GM23338 (cell line): ENCODE measurements around the gene CNOT9.

Source experiments
- CREB1 ChIP-seq: fragments of 250-450 bp; sonication (Bioruptor Pico); IDR thresholded peaks from 2 replicates; pipeline ENCODE4 v1.5.0; 2020; ENCODE audit warnings: low read depth, mild to moderate bottlenecking, moderate library complexity
- EZH2 ChIP-seq: fragments of 200-600 bp; sonication (generic); IDR thresholded peaks from one replicate; pipeline ENCODE4 v1.8.0; 2017; ENCODE audit warnings: antibody characterized with exemption, mild to moderate bottlenecking, low read depth; ENCODE audit not compliant: unreplicated experiment
- EZH2phosphoT487 ChIP-seq: fragments of 200-600 bp; sonication (generic); IDR thresholded peaks from one replicate; pipeline ENCODE4 v1.8.1; 2018; ENCODE audit warnings: antibody characterized with exemption; ENCODE audit not compliant: unreplicated experiment
- JUNB ChIP-seq: IDR thresholded peaks from one replicate; pipeline ENCODE4 v1.6.1; 2016; ENCODE audit warnings: antibody characterized with exemption; ENCODE audit not compliant: unreplicated experiment
- POLR2AphosphoS5 ChIP-seq: IDR thresholded peaks from 2 replicates; pipeline ENCODE4 v1.6.1; 2016; ENCODE audit warnings: antibody characterized with exemption, low read depth
- STAT1 ChIP-seq: IDR thresholded peaks from one replicate; pipeline ENCODE4 v1.6.1; 2016; ENCODE audit warnings: antibody characterized with exemption; ENCODE audit not compliant: unreplicated experiment
- ZNF114 ChIP-seq: fragments of 250-450 bp; sonication (Bioruptor Pico); IDR thresholded peaks from 2 replicates; pipeline ENCODE4 v1.5.0; 2020; ENCODE audit warnings: mild to moderate bottlenecking, moderate library complexity
- ZNF331 ChIP-seq: fragments of 250-450 bp; sonication (Bioruptor Pico); IDR thresholded peaks from 2 replicates; pipeline ENCODE4 v1.5.0; 2020; ENCODE audit warnings: low read depth, mild to moderate bottlenecking, moderate library complexity
- TF ChIP-seq, protein P1 (sequence below), 2 experiments: fragments of 200-600 bp in 1 of 2; sonication (generic) in 1 of 2; conservative IDR thresholded peaks; 2 replicates each; pipeline versions ENCODE4 v1.5.1 to v1.6.1; 2016 to 2017; ENCODE audit warnings: antibody characterized with exemption in 2 of 2, low read depth in 2 of 2, mild to moderate bottlenecking in 2 of 2, moderate library complexity in 1 of 2
- TF ChIP-seq, protein P2 (sequence below): IDR thresholded peaks from one replicate; pipeline ENCODE4 v1.6.1; 2018; ENCODE audit warnings: antibody characterized with exemption; ENCODE audit not compliant: unreplicated experiment
- TF ChIP-seq, protein P3 (sequence below): IDR thresholded peaks from 2 replicates; pipeline ENCODE4 v1.6.1; 2016; ENCODE audit warnings: antibody characterized with exemption
- TF ChIP-seq, protein P4 (sequence below): fragments of 250-450 bp; sonication (Bioruptor Pico); IDR thresholded peaks from 2 replicates; pipeline ENCODE4 v1.5.0; 2020; ENCODE audit warnings: mild to moderate bottlenecking, moderate library complexity

DNA sequence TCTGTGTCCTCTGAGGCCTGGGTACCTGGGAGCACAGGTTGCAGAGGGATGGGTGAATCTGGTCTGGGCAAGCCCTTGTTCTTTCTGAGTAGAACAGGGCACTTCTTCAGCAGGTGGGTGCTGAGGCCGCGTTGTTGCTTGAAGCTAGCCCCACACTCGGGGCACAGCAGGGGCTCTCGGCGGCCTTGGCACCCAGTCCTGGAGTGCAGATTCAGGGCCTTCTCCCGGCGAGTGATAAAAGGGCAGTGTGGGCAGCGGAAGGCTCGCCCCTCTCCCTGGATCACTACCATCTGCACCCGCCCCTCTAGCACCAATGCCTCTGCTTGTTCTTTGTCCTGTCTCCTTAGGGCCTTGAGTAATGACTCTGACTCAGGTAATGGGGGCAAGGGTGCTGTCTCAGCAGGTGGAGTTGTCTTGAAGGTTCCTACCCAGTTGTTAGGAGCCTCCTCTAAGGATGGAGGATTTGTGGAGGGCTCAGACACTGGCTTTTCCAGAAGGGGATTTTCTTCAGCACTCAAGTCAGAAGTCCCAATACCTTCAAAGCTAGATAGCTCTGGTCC, 75.2 kb downstream of the CNOT9 start:
- TF ChIP-seq, protein P1, sequence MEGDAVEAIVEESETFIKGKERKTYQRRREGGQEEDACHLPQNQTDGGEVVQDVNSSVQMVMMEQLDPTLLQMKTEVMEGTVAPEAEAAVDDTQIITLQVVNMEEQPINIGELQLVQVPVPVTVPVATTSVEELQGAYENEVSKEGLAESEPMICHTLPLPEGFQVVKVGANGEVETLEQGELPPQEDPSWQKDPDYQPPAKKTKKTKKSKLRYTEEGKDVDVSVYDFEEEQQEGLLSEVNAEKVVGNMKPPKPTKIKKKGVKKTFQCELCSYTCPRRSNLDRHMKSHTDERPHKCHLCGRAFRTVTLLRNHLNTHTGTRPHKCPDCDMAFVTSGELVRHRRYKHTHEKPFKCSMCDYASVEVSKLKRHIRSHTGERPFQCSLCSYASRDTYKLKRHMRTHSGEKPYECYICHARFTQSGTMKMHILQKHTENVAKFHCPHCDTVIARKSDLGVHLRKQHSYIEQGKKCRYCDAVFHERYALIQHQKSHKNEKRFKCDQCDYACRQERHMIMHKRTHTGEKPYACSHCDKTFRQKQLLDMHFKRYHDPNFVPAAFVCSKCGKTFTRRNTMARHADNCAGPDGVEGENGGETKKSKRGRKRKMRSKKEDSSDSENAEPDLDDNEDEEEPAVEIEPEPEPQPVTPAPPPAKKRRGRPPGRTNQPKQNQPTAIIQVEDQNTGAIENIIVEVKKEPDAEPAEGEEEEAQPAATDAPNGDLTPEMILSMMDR (conservative IDR thresholded peaks at IDR 0.05; ENCODE audit: low read depth in 2 of 2): no peak
- TF ChIP-seq CREB1 (CRISPR knock-in tag) (no peak), EZH2phosphoT487 (no peak), EZH2 (no peak), POLR2AphosphoS5 (no peak), JUNB (no peak), ZNF114 (CRISPR knock-in tag) (no peak), ZNF331 (CRISPR knock-in tag) (no peak), STAT1 (no peak)
- TF ChIP-seq, protein P2, sequence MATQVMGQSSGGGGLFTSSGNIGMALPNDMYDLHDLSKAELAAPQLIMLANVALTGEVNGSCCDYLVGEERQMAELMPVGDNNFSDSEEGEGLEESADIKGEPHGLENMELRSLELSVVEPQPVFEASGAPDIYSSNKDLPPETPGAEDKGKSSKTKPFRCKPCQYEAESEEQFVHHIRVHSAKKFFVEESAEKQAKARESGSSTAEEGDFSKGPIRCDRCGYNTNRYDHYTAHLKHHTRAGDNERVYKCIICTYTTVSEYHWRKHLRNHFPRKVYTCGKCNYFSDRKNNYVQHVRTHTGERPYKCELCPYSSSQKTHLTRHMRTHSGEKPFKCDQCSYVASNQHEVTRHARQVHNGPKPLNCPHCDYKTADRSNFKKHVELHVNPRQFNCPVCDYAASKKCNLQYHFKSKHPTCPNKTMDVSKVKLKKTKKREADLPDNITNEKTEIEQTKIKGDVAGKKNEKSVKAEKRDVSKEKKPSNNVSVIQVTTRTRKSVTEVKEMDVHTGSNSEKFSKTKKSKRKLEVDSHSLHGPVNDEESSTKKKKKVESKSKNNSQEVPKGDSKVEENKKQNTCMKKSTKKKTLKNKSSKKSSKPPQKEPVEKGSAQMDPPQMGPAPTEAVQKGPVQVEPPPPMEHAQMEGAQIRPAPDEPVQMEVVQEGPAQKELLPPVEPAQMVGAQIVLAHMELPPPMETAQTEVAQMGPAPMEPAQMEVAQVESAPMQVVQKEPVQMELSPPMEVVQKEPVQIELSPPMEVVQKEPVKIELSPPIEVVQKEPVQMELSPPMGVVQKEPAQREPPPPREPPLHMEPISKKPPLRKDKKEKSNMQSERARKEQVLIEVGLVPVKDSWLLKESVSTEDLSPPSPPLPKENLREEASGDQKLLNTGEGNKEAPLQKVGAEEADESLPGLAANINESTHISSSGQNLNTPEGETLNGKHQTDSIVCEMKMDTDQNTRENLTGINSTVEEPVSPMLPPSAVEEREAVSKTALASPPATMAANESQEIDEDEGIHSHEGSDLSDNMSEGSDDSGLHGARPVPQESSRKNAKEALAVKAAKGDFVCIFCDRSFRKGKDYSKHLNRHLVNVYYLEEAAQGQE: no peak
- TF ChIP-seq, protein P3, sequence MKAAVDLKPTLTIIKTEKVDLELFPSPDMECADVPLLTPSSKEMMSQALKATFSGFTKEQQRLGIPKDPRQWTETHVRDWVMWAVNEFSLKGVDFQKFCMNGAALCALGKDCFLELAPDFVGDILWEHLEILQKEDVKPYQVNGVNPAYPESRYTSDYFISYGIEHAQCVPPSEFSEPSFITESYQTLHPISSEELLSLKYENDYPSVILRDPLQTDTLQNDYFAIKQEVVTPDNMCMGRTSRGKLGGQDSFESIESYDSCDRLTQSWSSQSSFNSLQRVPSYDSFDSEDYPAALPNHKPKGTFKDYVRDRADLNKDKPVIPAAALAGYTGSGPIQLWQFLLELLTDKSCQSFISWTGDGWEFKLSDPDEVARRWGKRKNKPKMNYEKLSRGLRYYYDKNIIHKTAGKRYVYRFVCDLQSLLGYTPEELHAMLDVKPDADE: no peak
- TF ChIP-seq, protein P4, sequence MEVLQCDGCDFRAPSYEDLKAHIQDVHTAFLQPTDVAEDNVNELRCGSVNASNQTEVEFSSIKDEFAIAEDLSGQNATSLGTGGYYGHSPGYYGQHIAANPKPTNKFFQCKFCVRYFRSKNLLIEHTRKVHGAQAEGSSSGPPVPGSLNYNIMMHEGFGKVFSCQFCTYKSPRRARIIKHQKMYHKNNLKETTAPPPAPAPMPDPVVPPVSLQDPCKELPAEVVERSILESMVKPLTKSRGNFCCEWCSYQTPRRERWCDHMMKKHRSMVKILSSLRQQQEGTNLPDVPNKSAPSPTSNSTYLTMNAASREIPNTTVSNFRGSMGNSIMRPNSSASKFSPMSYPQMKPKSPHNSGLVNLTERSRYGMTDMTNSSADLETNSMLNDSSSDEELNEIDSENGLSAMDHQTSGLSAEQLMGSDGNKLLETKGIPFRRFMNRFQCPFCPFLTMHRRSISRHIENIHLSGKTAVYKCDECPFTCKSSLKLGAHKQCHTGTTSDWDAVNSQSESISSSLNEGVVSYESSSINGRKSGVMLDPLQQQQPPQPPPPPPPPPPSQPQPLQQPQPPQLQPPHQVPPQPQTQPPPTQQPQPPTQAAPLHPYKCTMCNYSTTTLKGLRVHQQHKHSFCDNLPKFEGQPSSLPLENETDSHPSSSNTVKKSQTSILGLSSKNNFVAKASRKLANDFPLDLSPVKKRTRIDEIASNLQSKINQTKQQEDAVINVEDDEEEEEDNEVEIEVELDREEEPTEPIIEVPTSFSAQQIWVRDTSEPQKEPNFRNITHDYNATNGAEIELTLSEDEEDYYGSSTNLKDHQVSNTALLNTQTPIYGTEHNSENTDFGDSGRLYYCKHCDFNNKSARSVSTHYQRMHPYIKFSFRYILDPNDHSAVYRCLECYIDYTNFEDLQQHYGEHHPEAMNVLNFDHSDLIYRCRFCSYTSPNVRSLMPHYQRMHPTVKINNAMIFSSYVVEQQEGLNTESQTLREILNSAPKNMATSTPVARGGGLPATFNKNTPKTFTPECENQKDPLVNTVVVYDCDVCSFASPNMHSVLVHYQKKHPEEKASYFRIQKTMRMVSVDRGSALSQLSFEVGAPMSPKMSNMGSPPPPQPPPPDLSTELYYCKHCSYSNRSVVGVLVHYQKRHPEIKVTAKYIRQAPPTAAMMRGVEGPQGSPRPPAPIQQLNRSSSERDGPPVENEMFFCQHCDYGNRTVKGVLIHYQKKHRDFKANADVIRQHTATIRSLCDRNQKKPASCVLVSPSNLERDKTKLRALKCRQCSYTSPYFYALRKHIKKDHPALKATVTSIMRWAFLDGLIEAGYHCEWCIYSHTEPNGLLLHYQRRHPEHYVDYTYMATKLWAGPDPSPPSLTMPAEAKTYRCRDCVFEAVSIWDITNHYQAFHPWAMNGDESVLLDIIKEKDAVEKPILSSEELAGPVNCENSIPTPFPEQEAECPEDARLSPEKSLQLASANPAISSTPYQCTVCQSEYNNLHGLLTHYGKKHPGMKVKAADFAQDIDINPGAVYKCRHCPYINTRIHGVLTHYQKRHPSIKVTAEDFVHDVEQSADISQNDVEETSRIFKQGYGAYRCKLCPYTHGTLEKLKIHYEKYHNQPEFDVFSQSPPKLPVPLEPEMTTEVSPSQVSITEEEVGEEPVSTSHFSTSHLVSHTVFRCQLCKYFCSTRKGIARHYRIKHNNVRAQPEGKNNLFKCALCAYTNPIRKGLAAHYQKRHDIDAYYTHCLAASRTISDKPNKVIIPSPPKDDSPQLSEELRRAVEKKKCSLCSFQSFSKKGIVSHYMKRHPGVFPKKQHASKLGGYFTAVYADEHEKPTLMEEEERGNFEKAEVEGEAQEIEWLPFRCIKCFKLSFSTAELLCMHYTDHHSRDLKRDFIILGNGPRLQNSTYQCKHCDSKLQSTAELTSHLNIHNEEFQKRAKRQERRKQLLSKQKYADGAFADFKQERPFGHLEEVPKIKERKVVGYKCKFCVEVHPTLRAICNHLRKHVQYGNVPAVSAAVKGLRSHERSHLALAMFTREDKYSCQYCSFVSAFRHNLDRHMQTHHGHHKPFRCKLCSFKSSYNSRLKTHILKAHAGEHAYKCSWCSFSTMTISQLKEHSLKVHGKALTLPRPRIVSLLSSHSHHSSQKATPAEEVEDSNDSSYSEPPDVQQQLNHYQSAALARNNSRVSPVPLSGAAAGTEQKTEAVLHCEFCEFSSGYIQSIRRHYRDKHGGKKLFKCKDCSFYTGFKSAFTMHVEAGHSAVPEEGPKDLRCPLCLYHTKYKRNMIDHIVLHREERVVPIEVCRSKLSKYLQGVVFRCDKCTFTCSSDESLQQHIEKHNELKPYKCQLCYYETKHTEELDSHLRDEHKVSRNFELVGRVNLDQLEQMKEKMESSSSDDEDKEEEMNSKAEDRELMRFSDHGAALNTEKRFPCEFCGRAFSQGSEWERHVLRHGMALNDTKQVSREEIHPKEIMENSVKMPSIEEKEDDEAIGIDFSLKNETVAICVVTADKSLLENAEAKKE (CRISPR knock-in tag): no peak
